Activated CD8-positive, alpha-beta memory T cell treated with anti-CD3 and anti-CD28 coated beads, Interleukin-2, amount 50 U/mL, for 24 hours (primary cell): ENCODE results near the gene SPATA12.
A peak's percentile ranks its signal among the peaks of the same experiment; 100 is the strongest.
"Not testable (repeated sequence)": the region's sequence is repeated elsewhere in the genome, so short reads cannot be mapped to it uniquely, and the experiment has no call there.

Source experiments
- DNase-seq: peaks from one replicate; pipeline ENCODE4 v3.0.0-alpha.2; 2020; ENCODE audit errors: extremely low read depth

The SPATA12 gene

DNA sequence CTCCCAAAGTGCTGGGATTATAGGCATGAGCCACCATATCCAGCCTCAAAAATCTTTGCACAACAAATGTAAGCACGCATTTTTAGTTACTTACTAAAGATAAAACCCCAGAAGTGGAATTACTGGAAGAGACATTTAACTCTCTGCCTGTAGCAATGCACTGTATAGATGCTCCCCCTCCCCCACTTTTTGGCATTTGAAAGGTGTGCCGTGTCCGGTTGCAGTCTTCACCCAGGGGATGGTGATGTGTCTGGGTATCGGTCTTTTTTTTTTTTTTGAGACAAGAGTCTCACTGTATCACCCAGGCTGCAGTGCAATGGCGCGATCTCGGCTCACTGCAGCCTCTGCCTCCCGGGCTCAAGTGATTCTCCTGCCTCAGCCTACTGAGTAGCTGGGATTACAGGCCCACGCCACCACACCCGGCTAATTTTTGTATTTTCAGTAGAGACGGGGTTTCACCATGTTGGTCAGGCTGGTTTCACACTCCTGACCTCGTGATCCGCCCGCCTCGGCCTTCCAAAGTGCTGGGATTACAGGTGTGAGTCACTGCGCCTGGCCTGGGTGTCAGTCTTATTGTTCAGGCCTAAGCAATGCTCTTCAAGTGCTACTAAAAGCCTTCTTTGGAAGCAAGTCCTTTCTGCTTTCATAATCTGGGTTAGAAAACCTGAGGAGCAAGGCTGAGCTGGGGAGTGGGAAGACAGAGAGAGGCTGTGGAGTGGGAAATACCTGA lies 23.0 kb downstream of the SPATA12 start:
- DNase-seq, result not testable (repeated sequence)

DNA sequence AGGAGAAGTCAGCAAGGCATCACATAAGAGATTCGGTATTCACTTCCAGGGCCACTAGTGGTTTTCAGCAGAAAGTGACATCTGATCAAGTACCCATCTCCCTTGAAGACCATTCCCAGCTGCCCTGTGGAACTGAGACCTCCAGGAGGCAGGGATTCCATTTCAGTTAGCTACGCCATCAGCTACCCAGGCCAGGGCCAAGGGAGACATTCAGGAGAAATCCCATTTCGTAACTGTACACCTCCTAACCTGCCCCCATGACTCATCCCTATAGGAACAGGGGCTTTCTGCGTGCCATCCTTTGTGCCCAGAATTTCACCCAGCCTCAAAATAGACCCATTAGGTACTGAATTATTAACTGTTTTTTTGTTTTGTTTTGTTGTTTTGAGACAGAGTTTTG lies 24.7 kb downstream of the SPATA12 start:
- DNase-seq, result no peak

DNA sequence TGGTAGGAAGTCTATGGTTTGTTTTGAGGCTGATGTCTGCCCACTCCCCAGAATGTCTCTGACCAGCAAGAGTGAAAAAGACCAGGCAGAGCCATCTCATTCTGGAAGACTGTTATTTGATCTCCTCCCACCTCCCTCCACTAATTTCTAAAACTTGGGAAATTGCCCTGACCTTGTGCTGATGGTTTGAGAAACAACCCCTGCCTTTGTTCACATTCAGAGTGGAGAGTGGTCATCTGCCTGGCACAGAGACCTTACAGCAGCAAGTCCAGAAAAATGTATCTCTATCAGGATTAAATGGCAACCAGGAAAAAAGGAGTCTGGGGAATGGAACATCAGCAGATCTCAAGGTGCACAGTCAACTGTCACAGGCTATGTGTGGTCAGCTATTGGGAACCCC lies 25.7 kb downstream of the SPATA12 start:
- DNase-seq, result no peak

DNA sequence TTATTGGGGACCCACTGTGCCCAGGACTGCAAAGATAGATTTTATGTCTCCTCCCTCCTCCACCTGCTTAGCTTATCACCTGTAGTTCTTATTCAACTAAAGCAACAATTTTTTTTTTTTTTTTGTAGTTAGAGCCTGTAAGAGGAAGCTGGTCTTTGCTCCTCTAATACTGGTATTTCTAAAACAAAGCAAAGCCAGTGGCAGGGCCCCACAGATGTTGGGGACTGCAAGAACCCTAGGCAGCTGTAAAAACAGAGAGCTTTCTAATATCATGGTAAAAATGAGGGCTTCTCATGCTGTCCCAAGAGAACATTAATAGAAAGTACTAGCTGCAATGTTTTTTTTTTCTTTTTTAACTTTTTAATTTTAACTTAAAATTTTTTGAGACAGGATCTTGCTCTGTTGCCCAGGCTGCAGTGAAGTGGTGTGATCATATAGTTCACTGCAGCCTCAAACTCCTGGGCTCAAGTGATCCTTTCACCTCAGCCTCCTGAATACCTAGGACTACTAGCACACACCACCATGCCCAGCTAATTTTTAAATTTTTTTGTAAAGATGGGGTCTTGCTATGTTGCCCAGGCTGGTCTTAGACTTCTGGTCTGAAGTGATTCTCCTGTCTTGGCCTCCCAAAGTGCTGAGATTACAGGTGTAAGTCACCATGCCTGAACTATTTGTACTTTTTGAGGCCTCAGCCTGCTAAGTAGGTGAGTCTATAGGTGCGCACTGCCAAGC lies 27.1 kb downstream of the SPATA12 start:
- no peak for DNase-seq

DNA sequence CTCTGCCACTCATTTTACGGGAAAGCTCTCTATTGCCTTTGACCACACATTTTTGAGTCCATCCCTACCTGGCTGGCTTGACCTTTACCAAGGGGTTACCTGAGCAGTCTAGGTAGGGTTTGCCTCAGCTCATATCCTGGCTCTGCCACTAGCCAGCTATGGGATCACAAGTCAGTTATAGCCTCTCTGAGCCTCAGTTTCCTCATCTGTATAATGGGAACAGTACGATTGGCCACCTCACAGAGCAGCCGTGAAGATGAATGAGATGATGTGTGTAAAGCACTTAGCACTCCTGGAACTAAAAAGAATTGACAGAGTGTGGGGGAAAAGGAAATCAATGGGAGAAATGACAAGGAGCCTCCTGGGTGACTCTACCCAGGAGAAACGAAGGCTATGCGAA lies 28.0 kb downstream of the SPATA12 start:
- no peak for DNase-seq

DNA sequence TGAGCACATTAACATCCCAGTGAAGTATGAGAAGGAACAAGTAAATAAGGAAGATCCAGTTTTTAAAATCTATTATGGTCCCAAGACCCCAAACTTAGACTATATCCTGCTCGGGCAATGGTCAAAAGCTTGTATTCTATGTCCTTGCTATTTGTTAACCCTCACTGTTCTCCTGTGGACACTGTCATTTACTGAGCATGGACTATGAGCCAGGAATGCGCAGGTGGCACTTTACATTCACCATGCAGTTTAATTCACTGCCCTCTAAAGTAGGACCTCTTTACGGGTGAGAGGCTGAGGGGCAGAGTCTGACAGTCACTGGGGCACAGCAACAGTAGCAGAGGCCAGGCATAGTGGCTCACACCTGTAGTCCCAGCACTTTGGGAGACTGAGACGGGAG lies 28.6 kb downstream of the SPATA12 start:
- DNase-seq, result no peak

DNA sequence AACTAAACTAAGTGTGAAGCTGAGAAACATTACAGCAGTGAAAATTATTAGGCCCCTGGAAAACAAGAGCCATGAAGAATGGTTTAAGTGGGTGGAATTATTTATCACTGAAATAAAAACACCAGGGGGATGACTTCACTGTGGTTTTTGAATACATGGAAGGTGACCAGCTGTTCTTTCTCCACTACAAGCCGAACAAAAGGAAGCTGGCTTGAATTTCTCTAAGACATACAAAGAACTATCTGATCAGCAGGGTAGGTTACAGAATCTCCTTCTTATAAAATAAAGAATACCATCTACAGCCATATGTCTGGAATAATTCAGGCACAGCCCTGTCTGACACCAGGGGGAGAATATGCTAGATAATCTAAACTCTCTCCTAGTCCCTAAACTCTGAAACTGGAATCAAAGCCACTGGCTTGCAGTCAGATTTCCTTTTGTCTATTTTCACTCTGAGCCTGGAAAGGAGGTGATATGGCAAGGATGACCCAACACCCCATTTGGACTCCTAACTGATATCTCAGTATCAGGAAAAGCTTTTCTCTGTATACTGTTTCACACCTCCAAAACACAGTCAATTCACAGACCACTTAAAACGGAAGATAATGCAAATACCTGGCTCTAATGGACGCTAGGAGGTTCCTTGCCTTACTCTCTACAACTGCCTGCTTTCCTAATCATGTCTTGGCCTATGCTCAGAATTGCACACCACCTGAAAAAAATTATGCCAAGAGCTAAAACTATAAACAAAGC lies 31.2 kb downstream of the SPATA12 start:
- DNase-seq, result no peak

DNA sequence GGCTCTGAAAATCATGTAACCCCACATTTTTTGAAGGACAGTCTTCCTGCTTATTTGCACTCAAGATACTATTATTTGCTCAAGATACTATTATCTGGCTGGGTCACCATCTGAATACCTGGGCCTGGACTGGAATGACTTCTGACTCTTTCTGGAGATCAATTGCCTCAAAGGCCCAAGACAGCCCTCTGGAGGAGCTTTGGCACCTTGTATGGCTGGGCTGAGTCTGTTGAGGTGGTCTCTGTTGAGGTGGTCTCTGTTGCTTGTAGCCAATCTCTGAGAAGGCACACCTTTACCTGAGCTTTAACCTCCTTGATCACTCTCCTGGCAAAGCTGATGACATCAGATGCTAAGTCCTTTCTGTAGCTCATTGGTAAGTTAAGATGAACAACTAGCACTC lies 33.0 kb downstream of the SPATA12 start:
- DNase-seq, result no peak

DNA sequence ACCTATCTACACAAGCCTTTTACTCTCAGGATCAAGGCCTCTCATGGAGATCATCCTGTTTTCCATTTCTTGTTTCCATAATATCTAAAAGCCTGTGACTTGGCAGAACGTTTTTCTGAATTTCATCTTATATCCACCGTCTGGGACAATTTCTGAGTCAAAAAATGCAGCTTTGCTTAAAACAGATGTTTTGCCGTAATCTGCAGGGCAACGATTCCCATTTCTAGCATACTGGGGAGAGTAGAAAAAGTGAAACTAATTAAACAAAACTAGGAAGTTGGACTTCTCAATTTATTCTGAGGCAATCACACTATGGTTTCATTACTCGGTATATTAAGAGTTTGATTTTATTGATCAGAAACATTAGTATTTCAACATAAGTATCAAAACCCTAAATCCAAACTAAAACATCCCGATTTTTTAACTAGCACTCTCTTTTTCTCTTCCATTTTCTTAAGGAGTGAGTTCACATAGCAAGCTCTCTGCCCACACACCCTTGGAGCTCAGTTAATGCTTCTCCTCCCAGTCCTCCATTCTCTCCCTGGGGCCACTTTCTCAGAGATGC lies 33.6 kb downstream of the SPATA12 start:
- DNase-seq, result no peak

DNA sequence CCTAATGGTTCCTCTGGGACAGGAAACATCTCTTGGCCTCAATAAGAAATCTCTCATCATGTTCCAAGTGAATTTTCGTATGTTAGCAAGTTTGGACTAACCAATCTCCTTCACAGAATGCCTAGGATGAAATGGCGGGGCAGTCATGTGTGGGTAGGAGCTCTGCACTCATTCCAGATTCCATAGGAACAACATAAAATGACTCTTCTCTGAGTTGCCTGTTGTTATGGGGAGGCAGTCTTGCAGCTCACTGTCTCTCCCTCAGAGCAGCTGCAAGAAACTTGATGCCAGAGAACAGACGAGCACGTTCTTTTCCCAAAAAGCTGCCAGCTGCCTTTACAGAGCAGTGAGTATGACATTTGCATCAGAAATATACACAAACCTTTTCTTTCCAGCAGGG lies 34.1 kb downstream of the SPATA12 start:
- no peak for DNase-seq

DNA sequence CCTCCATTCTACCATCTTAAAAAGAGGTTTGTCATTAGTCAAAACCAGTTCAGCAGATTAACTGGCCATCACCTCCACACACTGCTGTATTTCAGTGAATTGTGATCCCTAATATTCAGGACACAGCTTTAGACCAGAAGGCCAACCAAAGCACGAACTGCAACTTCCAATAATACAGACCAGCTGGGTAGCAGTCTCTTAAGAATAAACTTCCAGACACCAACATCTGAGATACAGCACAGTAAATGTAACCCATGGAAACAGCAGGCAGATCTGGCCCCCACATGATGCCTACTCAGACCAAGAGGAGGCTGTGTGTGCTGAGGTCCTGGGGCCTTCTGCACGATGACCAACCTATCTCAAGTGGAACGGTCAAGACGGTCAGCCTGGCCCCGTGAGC lies 34.9 kb downstream of the SPATA12 start:
- DNase-seq, result no peak

DNA sequence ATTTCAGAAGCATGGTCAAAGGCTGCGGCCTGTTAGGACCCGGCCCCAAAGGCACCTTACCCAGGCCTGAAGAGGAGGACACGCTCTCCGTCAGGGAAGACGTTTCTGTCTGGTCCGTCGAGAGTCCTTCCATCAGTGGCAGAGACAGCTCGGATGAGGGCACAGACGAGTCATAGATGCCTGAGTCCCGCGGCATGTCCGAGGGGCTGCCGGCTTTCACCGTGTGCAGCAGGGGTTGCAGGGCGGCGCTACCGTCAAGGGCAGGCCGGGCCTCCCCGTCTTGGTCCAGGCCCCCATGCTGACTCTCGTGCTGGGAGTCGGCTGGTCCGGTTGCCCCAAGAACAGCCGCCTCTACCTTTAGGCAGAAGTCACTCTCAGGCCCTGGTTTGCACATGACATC lies 37.1 kb downstream of the SPATA12 start:
- no peak for DNase-seq

DNA sequence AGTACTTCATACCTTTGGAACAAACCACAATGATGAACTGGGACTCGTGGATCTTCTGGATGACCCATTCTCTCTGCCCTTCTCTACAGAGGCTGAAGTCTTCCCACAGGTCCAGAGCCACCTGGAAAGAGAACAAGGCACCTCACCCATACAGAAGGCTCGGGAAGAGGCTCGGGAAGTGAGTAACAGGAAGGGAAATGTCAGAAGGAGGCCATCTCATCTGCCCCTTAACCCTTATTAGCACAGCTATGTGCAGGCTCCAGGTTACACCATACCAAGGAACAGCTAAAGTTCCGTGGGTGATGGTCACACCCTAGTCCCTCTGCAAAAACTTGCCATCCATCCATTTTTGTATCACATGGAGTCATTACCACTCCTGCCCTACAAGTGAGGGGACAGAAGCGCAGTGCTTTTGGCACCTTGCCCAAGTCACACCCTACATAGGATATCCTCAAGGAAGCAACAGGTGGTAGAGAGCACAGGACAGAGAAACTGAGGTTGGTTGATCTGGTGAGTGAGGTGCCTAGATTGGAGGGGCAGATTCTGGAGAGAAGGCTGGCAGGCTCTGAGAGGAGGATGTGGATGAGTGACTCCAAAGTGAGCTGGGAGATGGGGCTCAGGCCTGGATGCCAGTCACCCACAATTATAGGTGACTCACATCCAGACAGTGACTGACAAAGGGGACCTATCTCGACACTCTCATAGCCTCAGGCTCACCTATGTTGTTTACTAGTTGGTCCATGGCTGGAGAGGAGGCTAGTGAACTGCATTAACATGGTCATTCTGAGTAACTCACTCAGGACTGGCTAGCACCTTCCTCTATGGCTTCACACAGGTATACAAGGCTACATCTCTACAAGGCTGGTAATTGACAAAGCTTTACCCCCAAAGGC lies 38.2 kb downstream of the SPATA12 start:
- DNase-seq, result no peak

DNA sequence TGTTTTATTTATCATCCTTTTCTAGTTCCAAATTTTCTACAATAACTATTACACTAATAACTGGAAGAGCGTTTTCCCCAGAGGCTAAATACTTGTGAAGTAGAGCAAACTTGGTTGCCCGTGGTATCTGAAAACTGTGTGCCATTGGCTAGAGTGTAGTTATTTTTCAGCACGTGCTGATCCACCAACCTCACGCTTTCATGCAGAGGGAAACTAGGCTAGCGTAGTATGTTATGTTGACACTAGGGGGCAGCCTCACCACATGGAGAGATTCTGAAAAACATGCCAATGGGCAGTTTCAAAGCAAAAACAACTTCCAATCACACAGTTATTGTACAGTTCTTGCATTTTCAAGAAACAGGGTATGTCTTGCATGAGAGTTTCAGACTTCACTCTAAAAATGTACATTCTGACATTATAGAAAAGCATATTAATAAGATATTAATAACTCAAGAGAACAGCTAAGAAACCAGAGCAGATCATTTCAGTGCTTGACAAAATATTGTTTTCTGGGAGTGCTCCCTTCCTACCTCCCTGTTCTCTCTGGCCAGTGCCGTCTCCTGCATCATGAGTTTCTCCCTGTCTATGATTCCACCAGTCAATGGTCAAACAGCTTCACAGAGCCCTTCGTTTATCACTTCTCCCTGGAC lies 39.7 kb downstream of the SPATA12 start:
- DNase-seq, result peak; percentile 17

DNA sequence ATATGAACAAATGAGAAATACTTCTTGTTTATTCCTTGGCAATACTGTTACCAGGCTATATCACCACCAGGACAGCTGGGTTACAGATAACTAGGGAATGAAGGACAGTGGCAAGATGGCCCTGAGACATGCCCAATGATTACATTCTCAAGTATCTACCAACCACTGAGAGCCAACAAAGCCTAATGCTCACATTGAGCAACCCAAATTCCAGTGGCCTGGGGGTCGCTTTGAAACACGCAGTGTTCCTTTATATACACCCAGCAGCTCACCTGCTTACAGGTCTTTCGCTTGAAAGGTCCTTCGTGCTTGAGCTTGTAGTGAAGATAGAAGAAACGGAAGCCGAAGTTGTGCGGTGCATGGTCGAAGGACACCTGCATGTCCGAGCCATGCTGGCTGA lies 45.1 kb downstream of the SPATA12 start:
- DNase-seq, result no peak

DNA sequence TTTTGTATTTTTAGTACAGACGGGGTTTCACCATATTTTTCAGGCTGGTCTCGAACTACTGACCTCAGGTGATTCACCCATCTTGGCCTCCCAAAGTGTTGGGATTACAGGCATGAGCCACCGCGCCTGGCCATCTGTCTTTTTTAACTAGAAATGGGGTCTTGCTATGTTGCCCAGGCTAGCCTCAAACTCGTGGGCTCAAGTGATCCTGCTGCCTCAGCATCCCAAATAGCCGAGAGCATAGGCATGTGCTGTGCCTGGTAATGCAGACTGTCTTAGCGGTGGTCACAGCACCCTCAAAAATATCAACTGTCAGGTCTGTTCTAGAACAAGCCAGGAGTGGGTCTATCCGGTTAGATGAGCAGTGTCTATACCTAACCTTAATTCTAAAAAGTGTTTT lies 48.2 kb downstream of the SPATA12 start:
- DNase-seq, result no peak

DNA sequence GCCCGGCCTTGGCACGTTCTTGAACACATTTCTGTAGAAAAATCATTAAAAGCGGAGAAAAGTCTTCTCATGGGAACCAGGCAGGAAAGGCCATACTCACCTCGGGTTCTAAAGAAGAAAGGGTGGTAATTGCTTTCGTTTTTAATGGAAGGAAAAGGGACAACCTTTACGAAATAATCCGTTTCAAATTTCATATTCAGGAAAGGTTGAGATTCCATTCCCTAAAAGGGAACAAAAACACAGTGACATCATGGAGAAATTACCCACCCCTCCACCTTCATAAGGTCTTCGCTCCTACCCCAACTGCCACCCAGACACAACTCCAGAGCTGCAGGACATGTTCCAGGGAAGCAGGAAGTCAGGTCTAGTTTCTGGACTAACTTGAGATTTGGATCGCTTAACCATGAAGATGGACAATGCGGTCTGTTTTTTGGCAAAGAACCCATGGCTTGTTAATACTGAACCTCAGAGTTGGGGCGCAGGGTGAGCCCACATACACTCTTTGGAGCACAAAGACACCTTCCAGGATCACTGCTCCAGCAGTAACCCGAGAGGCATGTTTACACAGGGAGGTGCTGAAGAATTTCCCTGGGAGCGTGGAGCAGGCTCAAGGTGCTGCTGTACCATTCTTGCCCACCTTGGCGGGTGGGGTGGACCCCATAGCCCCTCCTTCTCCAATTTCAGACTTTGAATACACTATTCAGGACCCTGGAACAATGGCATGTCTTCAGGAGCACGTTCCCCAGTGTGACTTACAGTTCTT lies 49.2 kb downstream of the SPATA12 start:
- DNase-seq, result no peak

DNA sequence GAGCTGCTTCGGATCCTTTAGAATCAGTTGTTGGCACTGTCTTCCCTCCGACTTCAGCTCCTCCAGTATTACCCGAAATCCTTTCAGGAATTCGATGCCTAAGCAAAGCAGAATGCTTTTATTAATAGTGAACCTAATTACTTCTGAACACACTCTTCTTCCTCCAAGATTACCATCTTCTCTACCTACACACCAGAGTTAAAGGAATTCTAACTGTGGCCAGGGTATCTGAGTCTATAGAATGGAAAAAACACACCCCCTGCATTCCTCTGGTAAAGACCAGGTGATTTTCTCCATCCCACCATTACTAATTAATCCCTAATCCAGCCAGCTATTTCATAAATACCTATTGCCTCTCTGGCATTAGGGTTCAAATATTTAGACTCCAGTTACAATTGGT lies 49.8 kb downstream of the SPATA12 start:
- no peak for DNase-seq

DNA sequence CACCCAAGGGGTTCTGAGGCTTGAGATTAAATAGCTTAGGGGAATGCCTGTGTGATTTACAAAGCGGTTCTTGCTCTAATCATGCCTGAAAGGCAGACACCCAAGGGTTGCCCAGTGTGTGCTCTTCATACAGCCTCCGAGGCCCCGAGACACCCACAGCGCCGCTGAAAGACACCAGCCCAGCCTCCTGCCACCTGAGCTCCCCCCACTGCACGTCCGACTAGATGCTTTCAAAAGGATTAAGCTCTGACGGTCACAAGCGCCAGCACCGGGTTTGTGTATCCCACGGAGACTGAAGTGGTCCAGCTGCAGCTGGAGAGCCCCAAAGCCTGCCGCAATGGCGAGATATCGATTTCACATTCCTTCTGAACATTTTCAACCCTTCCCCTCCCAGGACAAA lies 50.3 kb downstream of the SPATA12 start:
- DNase-seq, result no peak

DNA sequence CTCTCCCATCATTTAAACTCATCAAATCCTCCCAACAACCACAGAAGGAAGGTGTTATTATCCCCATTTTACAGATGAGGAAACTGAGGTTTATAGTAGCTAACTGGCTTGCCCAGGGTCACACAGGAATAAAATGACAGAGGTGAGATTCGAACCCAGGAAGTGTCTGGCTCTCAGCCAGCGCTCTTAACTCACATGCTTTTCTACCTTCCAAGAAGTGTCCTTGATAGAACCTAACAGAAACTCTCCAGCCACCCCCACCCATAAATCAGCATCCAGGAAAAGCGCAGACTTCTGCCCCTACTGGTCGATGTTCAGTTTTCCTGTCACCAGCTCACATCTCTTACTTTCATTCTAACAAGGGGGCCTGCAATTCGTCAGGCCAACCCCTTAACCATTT lies 51.7 kb downstream of the SPATA12 start:
- no peak for DNase-seq
